Measurements from ENCODE around the gene STK16. TPM values are rescaled to one million over a fixed set of nuclear protein-coding genes. Genes with fewer than 3 reads are reported as not detected.

STK16 gene
- polyA plus RNA-seq, 4 donors = 29.0 to 43.3 (median 36.4) TPM

Other genes with a start within 250 kb of the STK16 start
- under 1 TPM; 0.20 to 0.43 (median 0.27) TPM for gene CFAP65, start 204.0 kb upstream of the STK16 start, polyA plus RNA-seq (ENCODE audit: insufficient read length in 4 of 4)
- 1 to 10 TPM in 2 of 4 donors, under 1 TPM in 2; 0.12 to 2.5 (median 1.2) TPM for gene IHH, start 184.6 kb upstream of the STK16 start, polyA plus RNA-seq (ENCODE audit: insufficient read length in 4 of 4)
- gene NHEJ1, start 84.7 kb upstream of the STK16 start, polyA plus RNA-seq (ENCODE audit: insufficient read length in 4 of 4) = 10 to 100 TPM; 14.8 to 21.3 (median 18.7) TPM
- gene SLC23A3, start 75.5 kb upstream of the STK16 start, polyA plus RNA-seq (ENCODE audit: insufficient read length in 4 of 4) = 10 to 100 TPM in 3 of 4 donors, 1 to 10 TPM in 1; 1.2 to 24.8 (median 16.7) TPM
- gene CNPPD1, start 68.6 kb upstream of the STK16 start, polyA plus RNA-seq (ENCODE audit: insufficient read length in 4 of 4) = 10 to 100 TPM; 39.5 to 69.2 (median 58.8) TPM
- 100 to 1,000 TPM in 3 of 4 donors, 10 to 100 TPM in 1; 85.1 to 120 (median 111) TPM for gene RETREG2, start 67.2 kb upstream of the STK16 start, polyA plus RNA-seq (ENCODE audit: insufficient read length in 4 of 4)
- 10 to 100 TPM; 25.0 to 49.3 (median 35.7) TPM for gene ZFAND2B, start 38.7 kb upstream of the STK16 start, polyA plus RNA-seq (ENCODE audit: insufficient read length in 4 of 4)
- 10 to 100 TPM; 29.5 to 44.5 (median 37.1) TPM for gene ABCB6, start 26.5 kb upstream of the STK16 start, polyA plus RNA-seq (ENCODE audit: insufficient read length in 4 of 4)
- 10 to 100 TPM; 40.8 to 45.5 (median 44.2) TPM for gene ATG9A, start 15.8 kb upstream of the STK16 start, polyA plus RNA-seq (ENCODE audit: insufficient read length in 4 of 4)
- 10 to 100 TPM; 28.0 to 76.6 (median 51.3) TPM for gene ANKZF1, start 15.7 kb upstream of the STK16 start, polyA plus RNA-seq (ENCODE audit: insufficient read length in 4 of 4)
- gene GLB1L, start within 50 bp of the STK16 start, polyA plus RNA-seq (ENCODE audit: insufficient read length in 4 of 4) = 10 to 100 TPM; 12.1 to 26.1 (median 21.8) TPM
- gene TUBA4B, start 7.8 kb downstream of the STK16 start, polyA plus RNA-seq (ENCODE audit: insufficient read length in 4 of 4) = under 1 TPM in 3 of 4 donors, not detected in 1; 0.46 to 0.69 (median 0.61) TPM
- gene TUBA4A, start 8.4 kb downstream of the STK16 start, polyA plus RNA-seq (ENCODE audit: insufficient read length in 4 of 4) = 10 to 100 TPM in 3 of 4 donors, 1 to 10 TPM in 1; 3.4 to 53.8 (median 33.6) TPM
- 10 to 100 TPM; 52.1 to 80.6 (median 72.7) TPM for gene DNAJB2, start 33.9 kb downstream of the STK16 start, polyA plus RNA-seq (ENCODE audit: insufficient read length in 4 of 4)
- gene PTPRN, start 63.9 kb downstream of the STK16 start, polyA plus RNA-seq (ENCODE audit: insufficient read length in 4 of 4) = under 1 TPM; 0.09 to 0.53 (median 0.20) TPM
- gene RESP18, start 87.3 kb downstream of the STK16 start, polyA plus RNA-seq (ENCODE audit: insufficient read length in 4 of 4) = not detected
- gene DNPEP, start 142.4 kb downstream of the STK16 start, polyA plus RNA-seq (ENCODE audit: insufficient read length in 4 of 4) = 10 to 100 TPM; 44.7 to 82.9 (median 57.8) TPM
- gene DES, start 172.9 kb downstream of the STK16 start, polyA plus RNA-seq (ENCODE audit: insufficient read length in 4 of 4) = 10 to 100 TPM in 2 of 4 donors, 1 to 10 TPM in 2; 5.5 to 10.4 (median 8.1) TPM
- 10 to 100 TPM in 3 of 4 donors, 1 to 10 TPM in 1; 9.7 to 18.0 (median 12.5) TPM for gene SPEG, start 189.4 kb downstream of the STK16 start, polyA plus RNA-seq (ENCODE audit: insufficient read length in 4 of 4)